Body of pancreas (tissue), 4 donors: ENCODE data around the gene PSME4. TPM values are rescaled to one million over a fixed set of nuclear protein-coding genes. Genes with fewer than 3 reads are reported as not detected.

ENCODE experiments used
- ATAC-seq: fragments of 150-250 bp; one replicate; pipeline ENCODE4 v1.9.1; 2016
- DNase-seq, 4 donors: peaks; one replicate each; pipeline ENCODE4 v3.0.0-alpha.2; 2019
- H3K27ac ChIP-seq, 4 donors: fragments of 200-600 bp; sonication (generic); 1 replicate in 3 of 4; 2 replicates in 1 of 4; pipeline versions ENCODE4 v1.5.1 to v1.6.1; 2016 to 2019; ENCODE audit warnings: mild to moderate bottlenecking in 1 of 4, mixed read lengths in 1 of 4, moderate library complexity in 1 of 4
- H3K27me3 ChIP-seq, 2 donors: fragments of 200-600 bp; sonication (generic); one replicate each; pipeline ENCODE4 v1.6.0; 2016; ENCODE audit warnings: mild to moderate bottlenecking in 1 of 2
- H3K36me3 ChIP-seq, 2 donors: fragments of 200-600 bp; sonication (generic); replicated peaks in 1 of 2; 2 replicates each; pipeline ENCODE4 v1.5.1; 2016; ENCODE audit warnings: low read depth in 2 of 2; ENCODE audit not compliant: insufficient read depth in 1 of 2
- H3K4me1 ChIP-seq: fragments of 200-600 bp; sonication (generic); one replicate; pipeline ENCODE4 v1.6.0; 2016
- H3K4me3 ChIP-seq, 2 donors: fragments of 200-600 bp; sonication (generic); 1 replicate in 1 of 2; 2 replicates in 1 of 2; pipeline ENCODE4 v1.5.1; 2016 to 2019
- H3K9me3 ChIP-seq, 3 donors: fragments of 200-600 bp; sonication (generic); 1 replicate in 2 of 3; 2 replicates in 1 of 3; pipeline ENCODE4 v1.5.1; 2016
- CTCF ChIP-seq, 7 experiments: fragments of 450-650 bp in 4 of 7; fragments of 200-600 bp in 3 of 7; sonication (generic) in 3 of 7; IDR thresholded peaks; one replicate each; pipeline ENCODE4 v1.5.1; 2016 to 2019; ENCODE audit warnings: antibody characterized with exemption in 7 of 7
- POLR2A ChIP-seq, 3 donors: fragments of 450-650 bp; IDR thresholded peaks; one replicate each; pipeline ENCODE4 v1.6.1; 2016; ENCODE audit warnings: antibody characterized with exemption in 3 of 3, mild to moderate bottlenecking in 2 of 3
- WGBS, 2 donors: methylation state at CpG; one replicate each; pipeline ENCODE4 v1.1.5; 2017; 5-methylcytosine and 5-hydroxymethylcytosine counted together
- intact Hi-C: fragments of 100-400 bp; cut with DNase I; formaldehyde crosslinking; loops from one replicate; pipeline ENCODE4 v1.15.1; 2023
- microRNA-seq, 2 donors: library from miRNA; unstranded; fragments of <30 nt; microRNA quantifications; one replicate each; pipeline ENCODE4, GENCODE V29; 2016; ENCODE audit warnings: borderline number of aligned reads in 2 of 2, borderline replicate concordance in 2 of 2
- small RNA-seq: library from RNA; depleted of rRNA; stranded (forward); fragments of <200 nt; gene quantifications from one replicate; pipeline ENCODE3, GENCODE V24; 2016
- total RNA-seq, 2 donors: library from RNA; depleted of rRNA; stranded (reverse); fragments of >200 nt; gene quantifications; one replicate each; pipeline ENCODE4 v1.1.0, GENCODE V29; 2016

PSME4 gene
- total RNA-seq, 2 donors from 2014 or later = 19.1 to 28.0 TPM

DNA sequence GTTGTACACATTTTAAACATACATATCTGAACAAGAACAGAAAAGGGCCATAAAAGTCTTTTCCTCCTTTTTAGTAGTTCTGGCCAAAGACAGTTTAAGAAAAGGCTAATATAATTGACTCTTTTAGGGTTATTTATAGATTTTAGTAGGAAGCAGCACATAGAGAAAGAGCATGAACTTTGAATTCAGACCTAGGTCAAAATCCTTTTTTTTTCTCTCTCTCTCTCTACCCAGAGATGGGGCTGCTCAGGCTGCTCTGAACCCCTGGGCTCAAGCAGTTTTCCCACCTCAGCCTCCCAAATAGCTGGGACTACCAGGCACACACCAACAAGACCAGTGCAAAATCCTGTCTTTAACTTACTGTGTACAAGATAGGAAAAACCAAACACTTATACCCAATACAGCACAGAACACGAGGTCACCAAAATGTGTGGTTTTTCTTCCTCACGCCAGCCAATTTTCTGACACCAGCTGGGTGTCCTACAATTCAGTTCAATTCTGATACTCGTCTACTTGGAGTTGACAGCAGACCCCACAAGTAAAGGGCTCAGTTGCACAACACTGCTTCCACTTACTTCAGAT is 151.8 kb downstream of the PSME4 start:
- no peak overlapping the region for H3K27ac ChIP-seq
- WGBS, 2 donors = 93 to 96% methylated on average over 3 of the region's 3 CpGs

More for the DNA sequence above, 151.8 kb downstream of the PSME4 start:
- TF ChIP-seq POLR2A (IDR thresholded peaks at IDR 0.05) = no peak
- no peak for TF ChIP-seq CTCF (IDR thresholded peaks at IDR 0.05)
- no peak for DNase-seq
- H3K36me3 ChIP-seq = peaks cover 0 to 7% of the 10 kb centered on the region in 2 donors
- ATAC-seq = no peak
- no peaks in the 10 kb centered on the region for H3K9me3 ChIP-seq
- no peaks in the 10 kb centered on the region for H3K27me3 ChIP-seq
- intact Hi-C loops = no loop called here
- H3K4me1 ChIP-seq = no peaks in the 10 kb centered on the region
- no peak overlapping the region for H3K4me3 ChIP-seq

Small RNAs within 50 kb of the gene (microRNA-seq; reads per million reads assigned to microRNA genes)
- gene MIR3682 = 0 to 1.3 reads per million in 2 donors

Small RNAs within 50 kb of the gene (small RNA-seq; reads per million reads assigned to genes)
- gene MIR3682 = not detected

Other genes with a start within 250 kb of the PSME4 start
- gene CHAC2, start 203.2 kb downstream of the PSME4 start, total RNA-seq = 1 to 10 TPM; 2.1 to 5.9 TPM
- gene ASB3, start 184.0 kb downstream of the PSME4 start, total RNA-seq = 10 to 100 TPM; 10.5 to 14.0 TPM
- 10 to 100 TPM; 43.8 to 86.7 TPM for gene ERLEC1, start 183.9 kb downstream of the PSME4 start, total RNA-seq
- 1 to 10 TPM; 2.1 to 4.0 TPM for gene GPR75, start 111.0 kb downstream of the PSME4 start, total RNA-seq
- gene ACYP2, start 144.6 kb upstream of the PSME4 start, total RNA-seq = 10 to 100 TPM in 1 of 2 donors, 1 to 10 TPM in 1; 2.6 to 11.2 TPM